Sigmoid colon (tissue), 7 donors: ENCODE data around the gene ARL10. TPM values are rescaled to one million over a fixed set of nuclear protein-coding genes. Genes with fewer than 3 reads are reported as not detected.

Experiments used
- DNase-seq: peaks from one replicate; pipeline ENCODE4 v3.0.0-alpha.2; 2019
- H3K27ac ChIP-seq, 4 donors: fragments of 200-600 bp; sonication (generic); one replicate each; pipeline ENCODE4 v1.5.1; 2016 to 2019; ENCODE audit warnings: mild to moderate bottlenecking in 1 of 4
- H3K27me3 ChIP-seq, 3 donors: fragments of 200-600 bp; sonication (generic); one replicate each; pipeline ENCODE4 v1.5.1; 2019; ENCODE audit warnings: mild to moderate bottlenecking in 1 of 3
- H3K36me3 ChIP-seq, 4 donors: fragments of 200-600 bp; sonication (generic); one replicate each; pipeline ENCODE4 v1.5.1; 2016 to 2019
- H3K4me1 ChIP-seq, 4 donors: fragments of 200-600 bp; sonication (generic); one replicate each; pipeline ENCODE4 v1.5.1; 2017 to 2019
- H3K4me3 ChIP-seq, 4 donors: fragments of 200-600 bp; sonication (generic); one replicate each; pipeline ENCODE4 v1.5.1; 2017 to 2019; ENCODE audit warnings: mild to moderate bottlenecking in 2 of 4, moderate library complexity in 1 of 4
- H3K9me3 ChIP-seq, 4 donors: fragments of 200-600 bp in 3 of 4; sonication (generic) in 3 of 4; one replicate each; pipeline versions ENCODE4 v1.5.1 to v1.6.1; 2013 to 2019
- CTCF ChIP-seq, 4 experiments: fragments of 450-650 bp in 3 of 4; fragments of 200-600 bp in 1 of 4; IDR thresholded peaks; one replicate each; pipeline ENCODE4 v1.5.1; 2016 to 2019; ENCODE audit warnings: antibody characterized with exemption in 4 of 4, mild to moderate bottlenecking in 3 of 4, moderate library complexity in 2 of 4
- EP300 ChIP-seq, 4 donors: sonication (generic); formaldehyde crosslinking; IDR thresholded peaks; one replicate each; pipeline ENCODE4 v1.6.1; 2017; ENCODE audit warnings: antibody characterized with exemption in 4 of 4
- POLR2A ChIP-seq, 2 donors: fragments of 450-650 bp; IDR thresholded peaks; one replicate each; pipeline ENCODE4 v1.6.1; 2016; ENCODE audit warnings: antibody characterized with exemption in 2 of 2, mild to moderate bottlenecking in 2 of 2, moderate library complexity in 2 of 2
- POLR2AphosphoS5 ChIP-seq, 4 donors: sonication (generic); formaldehyde crosslinking; IDR thresholded peaks; one replicate each; pipeline ENCODE4 v1.6.1; 2017; ENCODE audit warnings: antibody characterized with exemption in 4 of 4
- WGBS, 2 donors: extraction: QIAGEN DNeasy Blood & Tissue Kit; methylation state at CpG; one replicate each; pipeline ENCODE4 v1.1.7; 2013; 5-methylcytosine and 5-hydroxymethylcytosine counted together
- intact Hi-C: fragments of 100-400 bp; cut with DNase I; formaldehyde crosslinking; loops from one replicate; pipeline ENCODE4 v1.15.1; 2023
- polyA plus RNA-seq, 3 donors: library from polyadenylated mRNA; stranded (reverse); fragments of 200-250 nt; gene quantifications; one replicate each; pipeline ENCODE4 v1.2.3, GENCODE V29; 2013
- total RNA-seq, 4 donors: library from RNA; depleted of rRNA; stranded (reverse); fragments of >200 nt; gene quantifications; one replicate each; pipeline ENCODE4 v1.1.0, GENCODE V29; 2016
- donor health status: healthy with polysubstance abuse.
- donor health status: Bipolar disorder and iron deficiency.
- donor health status: healthy.

The ARL10 gene
- total and polyA plus RNA-seq, 7 donors, result 0.23 to 16.9 (median 5.6) TPM

GRCh38 chr5:176379881-176380280 is 14.6 kb downstream of the ARL10 start:
- Histone ChIP-seq H3K4me1 (peaks cover 0 to 21% (median 15%) of the 10 kb centered on the region in 4 donors), H3K36me3 (peaks cover 5 to 30% (median 16%) of the 10 kb centered on the region in 4 donors), H3K4me3 (no peak overlapping the region), H3K27ac (no peak overlapping the region), H3K27me3 (no peaks in the 10 kb centered on the region), H3K9me3 (no peaks in the 10 kb centered on the region)
- no peak for TF ChIP-seq POLR2AphosphoS5 (IDR thresholded peaks at IDR 0.05)
- TF ChIP-seq CTCF (IDR thresholded peaks at IDR 0.05), result no peak
- TF ChIP-seq EP300 (IDR thresholded peaks at IDR 0.05), result no peak
- TF ChIP-seq POLR2A (IDR thresholded peaks at IDR 0.05), result no peak
- DNase-seq, result no peak
- 79 to 89% methylated on average over 3 of the region's 3 CpGs for WGBS, 2 donors
- intact Hi-C loops, result loop anchor here (10.0 kb wide), 2 partner anchors 155 to 265 kb away; partner anchors contain the start of genes RNF44 and TSPAN17

GRCh38 chr5:176381423-176381822 is 16.1 kb downstream of the ARL10 start:
- H3K27ac ChIP-seq, result peak overlapping the region; percentile 16 to 83 (median 74)

GRCh38 chr5:176381979-176382378 is 16.7 kb downstream of the ARL10 start:
- TF ChIP-seq CTCF (IDR thresholded peaks at IDR 0.05) (no peak), POLR2A (IDR thresholded peaks at IDR 0.05) (no peak), POLR2AphosphoS5 (IDR thresholded peaks at IDR 0.05) (no peak), EP300 (IDR thresholded peaks at IDR 0.05) (no peak)
- peaks cover 0 to 26% (median 18%) of the 10 kb centered on the region in 4 donors for H3K4me1 ChIP-seq
- peaks cover 5 to 49% (median 22%) of the 10 kb centered on the region in 4 donors for H3K36me3 ChIP-seq
- intact Hi-C loops, result loop anchor here (10.0 kb wide), 2 partner anchors 153 to 263 kb away; partner anchors contain the start of genes RNF44 and TSPAN17
- DNase-seq, result peak; percentile 46
- no peaks in the 10 kb centered on the region for H3K27me3 ChIP-seq
- no peaks in the 10 kb centered on the region for H3K9me3 ChIP-seq
- peak overlapping the region; percentile 16 to 83 (median 74) for H3K27ac ChIP-seq
- 96% methylated on average over 3 of the region's 3 CpGs for WGBS, 2 donors
- H3K4me3 ChIP-seq, result no peak overlapping the region

More at GRCh38 chr5:176381423-176381822, 16.1 kb downstream of the ARL10 start:
- 88 to 94% methylated on average over 3 of the region's 3 CpGs for WGBS, 2 donors
- intact Hi-C loops, result loop anchor here (10.0 kb wide), 2 partner anchors 153 to 263 kb away; partner anchors contain the start of genes RNF44 and TSPAN17
- Histone ChIP-seq H3K4me1 (peaks cover 0 to 21% (median 15%) of the 10 kb centered on the region in 4 donors), H3K27me3 (no peaks in the 10 kb centered on the region), H3K36me3 (peaks cover 5 to 46% (median 22%) of the 10 kb centered on the region in 4 donors), H3K4me3 (no peak overlapping the region), H3K9me3 (no peaks in the 10 kb centered on the region)
- TF ChIP-seq POLR2AphosphoS5 (IDR thresholded peaks at IDR 0.05) (peak in 2 of 4 donors; percentile 33 to 59), CTCF (IDR thresholded peaks at IDR 0.05) (no peak)
- peak; percentile 82 for DNase-seq

GRCh38 chr5:176382721-176383120 is 17.4 kb downstream of the ARL10 start:
- Histone ChIP-seq H3K27ac (peak overlapping the region in 3 of 4 donors; percentile 72 to 83 (median 75)), H3K9me3 (no peaks in the 10 kb centered on the region), H3K27me3 (no peaks in the 10 kb centered on the region), H3K4me3 (no peak overlapping the region), H3K4me1 (peaks cover 0 to 33% (median 25%) of the 10 kb centered on the region in 4 donors), H3K36me3 (peaks cover 5 to 49% (median 22%) of the 10 kb centered on the region in 4 donors)
- intact Hi-C loops, result loop anchor here (10.0 kb wide), 2 partner anchors 152 to 262 kb away; partner anchors contain the start of genes RNF44 and TSPAN17
- DNase-seq, result peak; percentile 38
- TF ChIP-seq POLR2A (IDR thresholded peaks at IDR 0.05), result no peak
- TF ChIP-seq EP300 (IDR thresholded peaks at IDR 0.05), result no peak
- no peak for TF ChIP-seq POLR2AphosphoS5 (IDR thresholded peaks at IDR 0.05)
- TF ChIP-seq CTCF (IDR thresholded peaks at IDR 0.05), result no peak
- 74 to 95% methylated on average over 3 of the region's 3 CpGs for WGBS, 2 donors
